Heart right ventricle (tissue), 16 donors: ENCODE data around the gene KLK11. TPM values are rescaled to one million over a fixed set of nuclear protein-coding genes. Genes with fewer than 3 reads are reported as not detected.

ENCODE experiments used
- ATAC-seq, 8 donors: fragments of 200-7000 bp; cut with Tn5 transposase; one replicate each; pipeline ENCODE4 v1.9.1; 2020; ENCODE audit warnings: mild to moderate bottlenecking in 8 of 8, moderate library complexity in 8 of 8, moderate number of reproducible peaks in 1 of 8
- DNase-seq, 2 donors: peaks; one replicate each; pipeline ENCODE4 v3.0.0-alpha.2; 2020
- H3K27ac ChIP-seq, 10 donors: fragments of 200-600 bp; sonication (generic) in 2 of 10; one replicate each; pipeline versions ENCODE4 v1.5.0 to v1.8.0; 2020 to 2022; ENCODE audit warnings: mild to moderate bottlenecking in 3 of 10
- H3K27me3 ChIP-seq, 7 donors: fragments of 200-600 bp; one replicate each; pipeline ENCODE4 v1.8.0; 2021 to 2022; ENCODE audit warnings: mild to moderate bottlenecking in 2 of 7
- H3K36me3 ChIP-seq, 9 donors: fragments of 200-600 bp; sonication (generic) in 1 of 9; one replicate each; pipeline versions ENCODE4 v1.5.0 to v1.8.0; 2020 to 2022; ENCODE audit warnings: mild to moderate bottlenecking in 2 of 9
- H3K4me1 ChIP-seq, 9 donors: fragments of 200-600 bp; sonication (generic) in 1 of 9; one replicate each; pipeline versions ENCODE4 v1.5.0 to v1.8.0; 2020 to 2022; ENCODE audit warnings: mild to moderate bottlenecking in 4 of 9
- H3K4me3 ChIP-seq, 10 donors: fragments of 200-600 bp; sonication (generic) in 2 of 10; one replicate each; pipeline versions ENCODE4 v1.5.0 to v1.8.0; 2020 to 2022; ENCODE audit warnings: mild to moderate bottlenecking in 7 of 10, moderate library complexity in 2 of 10
- H3K9me3 ChIP-seq, 11 donors: fragments of 200-600 bp in 10 of 11; sonication (generic) in 2 of 11; one replicate each; pipeline versions ENCODE4 v1.5.0 to v1.8.0; 2013 to 2022; ENCODE audit warnings: mild to moderate bottlenecking in 2 of 11, control low read depth in 1 of 11, moderate library complexity in 1 of 11
- WGBS, 2 donors: extraction: QIAGEN DNeasy Blood & Tissue Kit; methylation state at CpG; one replicate each; pipeline ENCODE4 v1.1.7; 2013; ENCODE audit warnings: inconsistent platforms in 1 of 2; 5-methylcytosine and 5-hydroxymethylcytosine counted together
- intact Hi-C, 10 donors: fragments of 100-400 bp; cut with DNase I; formaldehyde crosslinking; loops; one replicate each; pipeline versions ENCODE4 v1.11.1 to v1.14.2; 2022
- polyA plus RNA-seq, 2 donors: library from polyadenylated mRNA; stranded (reverse); fragments of 200-250 nt; gene quantifications; one replicate each; pipeline ENCODE4 v1.2.3, GENCODE V29; 2013
- total RNA-seq, 10 donors: library from RNA; stranded (reverse); fragmentation: NEBNext Ultra II Directional in 3 of 10; extraction: Animal tissue kit (Norgen Biotek cat#: 25700) in 3 of 10; gene quantifications; one replicate each; pipeline versions ENCODE4 v1.2.1 to v1.2.4, GENCODE V29; 2021 to 2023
- TF ChIP-seq, protein P1 (sequence below), 9 donors: fragments of 200-600 bp; sonication (generic) in 2 of 9; IDR thresholded peaks; one replicate each; pipeline versions ENCODE4 v1.5.0 to v1.8.0; 2021 to 2022; ENCODE audit warnings: antibody characterized with exemption in 9 of 9, mild to moderate bottlenecking in 5 of 9, moderate library complexity in 1 of 9
- donor health status: Arrhythmogenic right ventricular cardiomyopathy.
- donor health status: ischemic (EF 13 %, LVEDD 7.1; RV severe dilation, severe dysfunction).
- donor health status: healthy with polysubstance abuse.
- donor health status: DM: no; HTN: yes; CAD: no.
- donor health status: DM: no; HTN: no; CAD: no.
- donor health status: ischemic (EF 25% LVEDD 6.9; RV normal size, moderate dysfunction).
- donor health status: ischemic (EF 25% LVEDD 5.7; RV mildly dilated, moderate dysfunction).
- donor health status: healthy.
- donor health status: DM: yes; HTN: yes; CAD: no.
- donor health status: Ischemic cardiomyopathy.
- donor health status: ischemic (EF 35%, LVEDD 5.7; RV mildly dilated, moderate dysfunction).
- donor health status: nonischemic (EF 11% LVEDD 7.7; RV severe dilation, severe dysfunction).
- donor health status: DM: yes; HTN: yes; CAD: no.
- donor health status: PGD.
- donor health status: ischemic (EF 29% LVEDD 5.4; RV normal size, mild dysfunction).
- donor health status: nonischemic (EF 23%, LVEDD 6.1; RV moderate dilation, normal function).

Gene KLK11
- total and polyA plus RNA-seq, 12 donors, result 0.27 to 0.59 (median 0.43) TPM; not detected in 6

GRCh38 chr19:51001515-51001914, 24.9 kb downstream of the KLK11 start, which contains the start of gene KLK8:
Gene KLK8, minus strand, starts transcription at chr19:51001604. Its CDS starts 437 bp downstream, at chr19:51001167.
- intact Hi-C loops, result loop anchor here in 1 of 10 donors (10.0 kb wide), 1 partner anchor 67 kb away; no protein-coding TSS in a partner anchor
- ATAC-seq (no peak), DNase-seq (no peak)
- Histone ChIP-seq H3K36me3 (no peaks in the 10 kb centered on the region), H3K9me3 (no peaks in the 10 kb centered on the region), H3K4me3 (no peak within 1 kb of the TSS), H3K27ac (no peak within 1 kb of the TSS), H3K4me1 (no peaks in the 10 kb centered on the region), H3K27me3 (peaks cover 6 to 83% (median 71%) of the 10 kb centered on the region in 7 donors)
- TF ChIP-seq, protein P1, sequence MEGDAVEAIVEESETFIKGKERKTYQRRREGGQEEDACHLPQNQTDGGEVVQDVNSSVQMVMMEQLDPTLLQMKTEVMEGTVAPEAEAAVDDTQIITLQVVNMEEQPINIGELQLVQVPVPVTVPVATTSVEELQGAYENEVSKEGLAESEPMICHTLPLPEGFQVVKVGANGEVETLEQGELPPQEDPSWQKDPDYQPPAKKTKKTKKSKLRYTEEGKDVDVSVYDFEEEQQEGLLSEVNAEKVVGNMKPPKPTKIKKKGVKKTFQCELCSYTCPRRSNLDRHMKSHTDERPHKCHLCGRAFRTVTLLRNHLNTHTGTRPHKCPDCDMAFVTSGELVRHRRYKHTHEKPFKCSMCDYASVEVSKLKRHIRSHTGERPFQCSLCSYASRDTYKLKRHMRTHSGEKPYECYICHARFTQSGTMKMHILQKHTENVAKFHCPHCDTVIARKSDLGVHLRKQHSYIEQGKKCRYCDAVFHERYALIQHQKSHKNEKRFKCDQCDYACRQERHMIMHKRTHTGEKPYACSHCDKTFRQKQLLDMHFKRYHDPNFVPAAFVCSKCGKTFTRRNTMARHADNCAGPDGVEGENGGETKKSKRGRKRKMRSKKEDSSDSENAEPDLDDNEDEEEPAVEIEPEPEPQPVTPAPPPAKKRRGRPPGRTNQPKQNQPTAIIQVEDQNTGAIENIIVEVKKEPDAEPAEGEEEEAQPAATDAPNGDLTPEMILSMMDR (IDR thresholded peaks at IDR 0.05), result no peak
- WGBS, 2 donors, result 20 to 30% methylated on average over 7 of the region's 7 CpGs

DNA sequence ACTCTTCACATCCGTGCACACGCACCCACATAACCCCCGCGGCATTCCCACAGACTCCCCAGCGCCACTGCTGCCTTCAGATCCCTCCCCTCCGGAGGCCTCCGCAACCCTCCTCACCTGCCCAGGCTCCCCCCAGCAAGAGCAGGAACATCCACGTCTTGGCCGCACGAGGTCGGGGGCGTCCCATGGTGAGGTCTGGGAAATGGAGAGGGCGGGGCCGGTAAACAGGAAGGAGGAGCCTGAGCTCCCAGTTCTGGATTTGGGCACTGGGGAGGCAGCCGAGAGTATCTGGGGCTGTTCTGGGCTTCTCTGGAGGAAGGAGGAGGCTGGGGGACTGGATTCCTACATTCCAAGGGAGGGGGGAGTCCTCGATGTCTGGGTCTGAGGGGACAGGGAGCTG, 25.4 kb downstream of the KLK11 start:
- H3K27me3 ChIP-seq, result peaks cover 6 to 79% (median 67%) of the 10 kb centered on the region in 7 donors

GRCh38 chr19:51000426-51000825, 26.0 kb downstream of the KLK11 start:
- no peak overlapping the region for H3K27ac ChIP-seq
- WGBS, 2 donors, result 88 to 89% methylated on average over 10 of the region's 10 CpGs
- no peaks in the 10 kb centered on the region for H3K36me3 ChIP-seq
- TF ChIP-seq, protein P1 (IDR thresholded peaks at IDR 0.05), result no peak
- peaks cover 6 to 79% (median 67%) of the 10 kb centered on the region in 7 donors for H3K27me3 ChIP-seq
- intact Hi-C loops, result loop anchor here in 1 of 10 donors (10.0 kb wide), 1 partner anchor 66 kb away; no protein-coding TSS in a partner anchor
- ATAC-seq, result no peak
- H3K4me3 ChIP-seq, result no peak overlapping the region
- no peak for DNase-seq
- H3K4me1 ChIP-seq, result no peaks in the 10 kb centered on the region
- no peaks in the 10 kb centered on the region for H3K9me3 ChIP-seq

More for the DNA sequence above, 25.4 kb downstream of the KLK11 start:
- H3K36me3 ChIP-seq, result no peaks in the 10 kb centered on the region
- DNase-seq, result no peak
- TF ChIP-seq, protein P1 (IDR thresholded peaks at IDR 0.05), result no peak
- H3K4me1 ChIP-seq, result no peaks in the 10 kb centered on the region
- WGBS, 2 donors, result 32 to 33% methylated on average over 16 of the region's 16 CpGs
- ATAC-seq, result no peak
- H3K27ac ChIP-seq, result no peak overlapping the region
- H3K9me3 ChIP-seq, result no peaks in the 10 kb centered on the region
- no peak overlapping the region for H3K4me3 ChIP-seq
- intact Hi-C loops, result loop anchor here in 1 of 10 donors (10.0 kb wide), 1 partner anchor 66 kb away; no protein-coding TSS in a partner anchor

- TF ChIP-seq, protein P1 (IDR thresholded peaks at IDR 0.05), result no peak
- Histone ChIP-seq H3K27ac (no peak overlapping the region), H3K36me3 (no peaks in the 10 kb centered on the region), H3K9me3 (peaks cover 0 to 6% (median 0%) of the 10 kb centered on the region in 11 donors), H3K27me3 (peaks cover 6 to 65% (median 57%) of the 10 kb centered on the region in 7 donors), H3K4me1 (no peaks in the 10 kb centered on the region), H3K4me3 (no peak overlapping the region)
- WGBS, 2 donors, result 74 to 81% methylated on average over 4 of the region's 4 CpGs
- ATAC-seq, result no peak
- intact Hi-C loops, result no loop called here
- no peak for DNase-seq
Observed at GRCh38 chr19:50998686-50999085, 27.7 kb downstream of the KLK11 start.
